Activated T-cell treated with anti-CD3 and anti-CD28 coated beads, Interleukin-2, amount 50 U/mL, for 48 hours (primary cell): Measurements from ENCODE around the gene EPHA6.
"Not testable (repeated sequence)": the region's sequence is repeated elsewhere in the genome, so short reads cannot be mapped to it uniquely, and the experiment has no call there.

Experiments
- DNase-seq, 2 experiments: peaks; one replicate each; pipeline ENCODE4 v3.0.0-alpha.2; 2020

The EPHA6 gene

DNA sequence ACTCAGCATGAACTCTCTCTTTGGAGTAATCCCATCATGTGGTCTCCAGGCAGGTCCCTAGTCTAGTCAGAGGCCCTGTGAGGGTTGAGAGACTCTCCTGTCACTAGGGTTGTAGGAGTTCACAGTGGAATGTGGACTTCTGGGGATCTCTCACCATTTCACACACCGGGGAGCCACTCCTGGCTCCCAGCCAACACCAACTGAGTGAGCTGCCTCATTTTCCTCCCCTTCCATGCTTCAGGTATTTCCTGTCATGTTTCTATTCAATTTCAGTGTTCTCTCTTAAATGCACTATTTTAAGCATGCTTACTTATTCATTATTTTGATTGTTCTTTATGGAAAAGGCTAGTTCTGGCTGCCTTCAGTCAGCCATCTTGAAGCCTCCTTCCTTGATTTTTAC, 482.6 kb downstream of the EPHA6 start:
- DNase-seq: no peak

DNA sequence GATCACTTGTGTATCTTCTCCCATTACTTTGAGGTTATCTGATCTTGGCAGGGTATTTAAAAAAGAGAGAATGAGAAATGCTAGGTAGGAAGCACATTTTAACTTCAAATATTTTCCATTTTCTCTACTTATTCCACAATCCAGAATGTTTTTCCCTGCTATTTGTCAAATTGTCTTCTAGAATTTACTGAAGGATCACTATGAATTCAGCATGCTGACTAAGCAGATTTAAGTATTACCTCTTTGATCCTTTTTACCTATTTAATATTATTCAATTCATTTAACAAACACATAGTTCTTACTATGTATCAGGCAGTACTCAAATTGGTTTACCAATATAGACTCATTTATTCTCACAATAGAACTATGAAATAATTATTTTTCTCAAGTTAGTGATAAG, 486.7 kb downstream of the EPHA6 start:
- DNase-seq: no peak

DNA sequence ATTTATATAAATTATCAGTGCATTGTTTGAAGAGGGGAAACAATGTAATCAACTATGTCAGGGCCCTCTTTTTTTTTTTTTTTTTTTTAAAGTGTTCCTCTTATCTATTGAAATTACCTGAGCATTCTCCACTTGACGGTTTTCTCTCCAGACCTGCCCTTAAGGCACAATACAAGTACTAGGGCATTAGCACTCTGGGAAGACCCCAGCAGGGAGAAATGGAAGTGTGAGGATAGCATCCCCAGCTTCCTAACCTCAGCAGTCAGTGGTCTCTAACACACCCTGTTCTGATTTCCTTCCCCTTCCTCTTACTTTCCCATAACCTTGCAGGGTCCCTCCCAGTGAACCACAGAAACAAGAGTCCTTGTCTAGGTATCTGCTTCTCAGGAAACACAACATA, 491.8 kb downstream of the EPHA6 start:
- DNase-seq: no peak

DNA sequence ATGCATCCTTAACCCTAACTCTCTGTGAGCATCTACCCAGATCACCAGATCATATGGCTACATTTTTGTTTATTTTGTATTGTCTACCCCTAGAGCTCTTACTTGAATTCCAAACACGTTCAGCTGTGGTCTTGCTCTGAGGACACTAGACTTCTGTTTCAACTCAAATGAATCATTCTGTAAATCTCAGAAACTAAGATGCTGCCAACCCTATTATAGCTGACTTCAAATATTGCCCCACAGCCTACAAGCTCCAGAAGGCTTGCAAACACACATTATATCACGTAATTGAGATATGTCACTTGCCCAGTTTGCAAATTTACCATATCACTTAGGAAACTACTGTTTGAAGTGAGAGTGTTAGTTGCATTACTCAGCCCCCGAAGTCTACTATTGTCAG, 524.0 kb downstream of the EPHA6 start:
- no peak for DNase-seq

DNA sequence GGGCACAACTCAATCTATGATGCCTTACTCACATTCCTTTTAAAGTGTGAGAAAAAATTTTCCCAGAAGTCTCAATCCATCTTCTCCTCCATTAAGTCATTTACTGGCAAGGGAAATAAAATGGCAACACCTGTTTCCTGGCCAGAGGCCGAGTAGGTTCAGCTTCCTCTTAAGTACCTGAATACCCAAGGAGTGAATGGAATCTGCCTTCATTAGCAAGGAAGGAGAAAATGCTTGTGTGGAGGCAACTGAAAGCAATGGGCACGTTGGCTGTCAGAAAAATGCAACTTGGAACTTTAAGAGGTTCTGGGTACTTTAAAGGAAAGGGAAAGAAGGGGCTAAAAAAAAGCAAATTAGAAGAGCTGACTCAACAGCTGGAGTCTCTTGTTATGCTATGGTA, 526.5 kb downstream of the EPHA6 start:
- no peak for DNase-seq

DNA sequence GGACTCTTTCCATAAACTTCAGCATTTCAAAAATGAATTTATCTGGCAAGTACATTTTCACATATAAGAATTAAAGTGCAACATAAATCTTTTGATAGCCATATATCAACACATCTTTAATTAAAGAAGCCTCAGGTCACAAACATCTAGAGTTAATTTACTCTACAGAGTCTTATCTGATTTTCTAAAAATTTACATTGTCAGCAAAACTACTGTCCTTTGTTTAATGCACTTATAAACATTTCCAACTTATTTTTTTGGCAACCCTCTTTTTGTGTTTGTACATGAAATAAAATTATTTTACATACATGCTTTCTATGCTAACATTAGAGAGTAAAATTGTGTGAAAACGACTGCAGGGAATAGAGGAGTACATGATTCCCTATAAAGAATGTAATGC, 533.4 kb downstream of the EPHA6 start:
- no peak for DNase-seq

DNA sequence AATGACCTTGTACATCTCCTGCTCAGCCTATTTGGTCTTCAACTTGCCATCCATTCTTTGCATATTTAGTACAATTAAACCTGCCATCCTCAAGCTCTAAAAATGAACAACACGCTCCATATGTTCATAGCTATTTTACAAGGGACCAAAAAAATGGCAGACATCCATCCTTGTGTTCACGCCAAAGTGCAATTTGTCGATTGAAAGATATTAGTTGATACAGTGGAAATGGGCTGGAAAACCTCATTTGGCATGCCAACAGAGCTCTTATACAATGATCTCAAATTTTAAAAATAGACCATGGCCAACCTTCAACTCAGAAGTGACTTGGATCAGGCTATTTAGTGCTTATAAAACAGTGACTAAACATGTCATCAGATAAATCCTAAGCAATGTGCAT, 536.6 kb downstream of the EPHA6 start:
- DNase-seq: no peak

DNA sequence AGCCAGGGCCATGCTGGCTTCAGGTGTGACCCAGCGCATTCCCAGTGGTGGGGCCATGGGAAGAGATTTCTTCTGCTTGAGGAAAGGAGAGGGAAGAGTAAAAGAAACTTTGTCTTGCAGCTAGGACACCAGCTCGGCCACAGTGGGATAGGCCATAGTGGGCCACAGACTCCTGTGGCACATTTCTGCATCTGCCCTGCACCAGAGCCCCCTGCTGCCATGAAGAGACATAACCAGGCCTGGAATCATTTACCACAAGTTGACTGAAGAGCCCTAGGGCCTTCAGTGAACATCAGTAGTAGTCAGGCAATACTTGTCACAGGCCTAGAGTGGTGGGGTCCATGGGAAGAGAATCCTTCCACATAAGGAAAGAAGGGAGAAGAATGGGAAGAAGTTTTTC, 538.8 kb downstream of the EPHA6 start:
- DNase-seq: no peak

DNA sequence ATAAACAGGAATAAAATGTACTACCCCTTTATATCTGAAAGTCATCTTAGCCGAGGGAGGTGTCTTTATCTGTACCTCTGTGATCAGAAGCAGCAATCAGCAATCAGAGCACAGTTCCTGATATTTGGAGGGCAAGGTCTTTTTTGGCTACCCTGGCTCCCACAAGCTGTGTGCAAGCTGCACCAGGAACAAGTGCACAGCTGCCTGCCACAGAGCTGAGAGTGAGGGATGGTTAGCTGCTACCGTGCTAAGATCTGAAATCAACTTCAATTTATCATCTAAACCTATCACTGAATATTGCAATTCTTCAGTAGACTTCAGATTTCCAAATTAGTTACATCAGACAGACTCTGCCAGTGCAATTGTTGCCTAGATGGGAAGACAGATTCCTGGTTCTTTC, 545.6 kb downstream of the EPHA6 start:
- DNase-seq: no peak

DNA sequence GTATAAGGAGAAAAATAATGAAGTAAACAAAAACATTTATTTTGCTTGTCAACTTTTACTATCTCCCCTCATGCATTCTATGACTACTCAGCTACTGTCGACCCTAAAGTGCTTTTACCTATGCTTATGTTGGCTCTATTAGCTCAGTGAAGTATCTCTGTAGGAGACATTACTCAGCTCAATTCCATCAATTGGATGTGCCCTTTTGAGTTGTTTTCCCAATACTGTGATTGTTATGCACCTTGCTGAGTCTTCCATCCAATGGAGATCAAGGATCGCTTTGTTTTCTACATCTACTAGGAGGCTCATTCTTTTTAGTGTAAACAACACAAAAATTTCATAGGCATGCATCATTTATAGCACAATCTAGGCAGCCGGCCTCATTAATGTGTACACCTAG, 546.4 kb downstream of the EPHA6 start:
- DNase-seq: no peak

DNA sequence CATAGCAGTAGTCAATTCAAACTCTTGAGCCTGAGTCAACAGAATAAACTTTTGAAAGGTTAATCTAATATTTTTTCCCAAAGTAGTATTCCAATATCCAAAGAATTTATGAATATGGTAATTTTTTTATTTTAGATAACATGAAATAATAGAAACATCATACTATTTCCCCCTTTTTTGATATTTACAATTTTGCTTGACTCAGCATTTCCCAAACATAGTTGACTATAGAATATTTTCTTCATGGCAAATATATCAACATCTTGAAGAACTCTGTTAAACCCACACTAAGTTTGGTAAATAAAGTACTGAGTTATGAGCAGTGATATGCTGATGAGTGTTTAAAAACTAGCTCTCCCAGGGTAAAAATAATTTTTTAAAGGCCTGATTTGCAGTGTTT, 570.2 kb downstream of the EPHA6 start:
- DNase-seq: no peak

DNA sequence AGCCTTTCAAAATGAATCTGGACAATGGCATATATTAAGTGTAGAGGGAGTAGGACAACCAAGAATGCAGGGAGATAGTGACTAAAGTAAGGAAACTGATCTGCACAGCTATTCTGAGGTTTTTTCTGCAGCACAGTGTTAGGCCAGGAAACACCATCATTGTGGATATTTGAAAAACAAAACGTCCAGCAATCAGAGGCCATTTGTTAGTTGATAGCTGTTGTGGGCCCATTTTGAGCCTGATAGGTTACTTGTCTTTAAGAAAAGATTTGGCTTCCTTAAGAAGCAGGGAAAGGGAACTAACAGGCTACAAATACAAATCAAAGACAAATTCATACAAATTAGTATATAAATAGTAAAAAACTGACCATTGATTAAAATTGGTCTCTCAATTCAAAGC, 574.4 kb downstream of the EPHA6 start:
- no peak for DNase-seq

DNA sequence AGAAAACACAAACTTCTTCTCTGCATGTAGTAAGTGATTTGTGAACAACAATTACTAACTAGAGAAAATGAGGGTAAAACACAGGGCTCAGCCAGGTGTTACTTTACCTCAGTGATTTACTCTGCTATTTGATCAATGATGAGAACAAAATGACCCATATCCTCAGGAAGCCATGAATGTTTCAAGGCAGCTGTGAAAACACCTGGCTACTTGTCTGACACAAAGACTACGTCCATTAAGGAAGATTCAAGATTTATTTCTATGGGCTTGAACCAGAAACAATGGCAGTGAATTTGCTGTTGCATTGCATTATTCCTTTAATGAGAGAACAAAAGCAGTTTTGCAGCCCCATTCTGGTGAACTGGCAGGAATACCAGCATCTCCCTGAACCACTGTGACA, 575.5 kb downstream of the EPHA6 start:
- no peak for DNase-seq

DNA sequence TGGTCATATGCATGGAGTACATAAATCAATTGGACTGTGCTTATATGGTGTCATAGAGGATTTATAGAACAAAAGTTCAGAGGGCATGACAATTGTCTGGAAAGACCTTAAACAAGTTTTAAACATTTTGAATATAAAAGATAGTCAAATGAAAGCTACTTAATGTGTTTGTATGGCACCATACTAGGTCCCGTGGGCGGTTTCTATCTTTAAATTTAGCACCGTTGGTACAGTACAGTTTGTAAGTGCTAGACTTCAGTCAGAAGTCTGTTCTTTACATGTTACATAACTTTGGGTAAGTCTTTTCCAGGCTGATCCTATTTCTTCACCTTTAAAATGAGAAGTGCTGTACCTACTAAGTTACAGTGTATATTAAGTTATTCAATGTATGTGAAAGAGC, 576.8 kb downstream of the EPHA6 start:
- DNase-seq: no peak

DNA sequence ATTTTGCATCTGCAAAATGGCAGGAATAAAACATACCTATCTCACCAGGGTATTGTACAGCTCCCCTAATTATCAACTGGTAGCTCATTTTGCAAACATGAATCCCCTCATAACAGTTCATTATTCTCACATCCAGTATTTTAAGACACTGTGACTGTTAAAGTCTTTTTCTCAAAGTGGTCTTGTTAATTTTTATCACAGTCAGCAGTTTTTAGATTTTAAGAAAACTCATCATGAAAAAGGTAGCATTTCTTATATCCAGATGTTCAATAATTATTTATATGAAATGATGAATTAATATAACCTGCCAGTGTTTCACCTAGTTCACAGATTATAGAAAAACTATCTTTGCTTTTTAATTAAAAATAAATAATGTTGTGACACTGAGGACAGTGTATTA, 595.2 kb downstream of the EPHA6 start:
- DNase-seq: no peak

DNA sequence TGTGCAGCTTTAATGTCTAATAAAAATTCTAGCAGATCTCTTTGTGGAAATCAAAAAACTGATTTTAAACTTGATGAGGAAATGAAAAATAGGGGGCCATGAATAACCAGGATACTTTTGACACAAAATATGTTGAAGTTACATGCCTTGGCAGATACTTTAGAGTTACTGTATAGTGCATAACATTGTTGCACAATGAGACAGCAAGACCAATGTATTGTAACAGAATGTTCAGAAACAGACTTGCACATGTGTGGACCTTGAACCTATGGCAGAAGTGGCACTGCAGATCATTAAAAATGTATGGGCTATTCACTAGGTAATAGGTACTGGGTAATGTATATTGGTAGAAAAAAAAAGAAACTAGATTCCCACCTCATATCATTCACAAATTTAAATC, 607.2 kb downstream of the EPHA6 start:
- no peak for DNase-seq

DNA sequence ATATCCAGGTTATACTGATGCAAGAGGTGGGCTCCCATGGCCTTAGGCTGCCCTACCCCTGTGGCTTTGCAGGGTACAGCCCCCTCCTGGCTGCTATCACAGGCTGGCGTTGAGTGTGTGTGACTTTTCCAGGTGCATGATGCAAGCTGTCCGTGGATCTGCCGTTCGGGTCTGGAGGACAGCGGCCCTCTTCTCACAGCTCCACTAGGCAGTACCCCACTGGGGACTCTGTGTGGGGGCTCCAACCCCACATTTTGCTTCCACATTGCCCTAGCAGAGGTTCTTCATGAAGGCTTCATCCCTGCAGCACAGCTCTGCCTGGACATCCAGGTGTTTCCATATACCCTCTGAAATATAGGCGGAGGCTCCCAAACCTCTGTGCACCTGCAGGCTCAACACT, 610.6 kb downstream of the EPHA6 start:
- DNase-seq: no peak

DNA sequence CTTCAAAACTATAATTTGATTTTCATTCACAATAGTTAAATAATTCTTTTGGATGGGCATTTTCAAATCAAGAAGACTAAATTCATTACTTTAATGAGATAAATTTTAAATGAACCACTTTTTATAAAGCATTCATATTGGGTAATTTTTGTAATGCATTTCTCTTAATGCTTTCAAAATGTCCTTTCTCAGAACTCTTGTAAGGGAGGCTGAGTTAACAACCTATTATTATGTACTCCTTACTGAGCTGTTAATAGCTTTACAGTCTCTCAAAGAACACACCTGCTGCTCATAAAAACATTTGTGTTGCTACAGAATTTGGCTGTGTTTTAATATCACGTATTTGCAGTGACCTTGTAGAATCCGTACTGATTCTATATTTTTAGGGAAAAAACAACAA, 616.2 kb downstream of the EPHA6 start:
- no peak for DNase-seq

DNA sequence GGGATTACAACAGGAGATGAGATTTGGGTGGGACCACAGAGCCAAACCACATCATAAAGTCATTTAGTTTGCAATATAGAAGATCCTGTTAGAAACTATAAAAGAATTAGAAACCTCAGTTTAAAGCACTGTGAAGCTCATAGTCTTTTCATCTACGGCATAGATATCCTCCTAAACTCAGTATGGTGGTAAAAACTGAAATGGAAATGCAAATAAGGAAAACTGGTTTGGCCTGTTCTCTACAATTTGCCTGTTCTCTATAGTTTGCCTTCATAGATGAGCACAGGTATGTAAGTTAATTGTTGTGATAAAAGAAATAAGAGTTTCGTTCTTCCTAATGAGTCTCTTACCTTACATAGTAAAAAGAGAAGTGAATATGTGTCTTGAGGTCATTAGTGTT, 618.5 kb downstream of the EPHA6 start:
- no peak for DNase-seq

DNA sequence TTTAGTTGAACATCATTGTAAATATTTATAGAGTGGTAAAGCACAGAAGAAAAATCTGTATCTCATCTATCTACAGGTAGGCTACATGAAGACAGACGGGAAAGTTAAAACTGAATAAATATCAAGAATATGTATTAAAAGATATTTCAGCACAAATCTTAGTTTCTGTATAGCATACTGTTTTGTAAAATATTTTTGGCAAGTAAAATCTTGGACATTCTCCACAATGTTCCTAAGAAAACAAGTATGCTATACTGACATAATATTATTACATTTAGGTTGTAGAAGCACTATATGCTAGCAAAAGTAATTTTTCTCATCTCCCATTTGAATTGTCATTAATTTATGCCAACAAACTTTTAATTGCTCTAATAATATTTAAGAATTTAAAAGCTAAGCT, 623.7 kb downstream of the EPHA6 start:
- no peak for DNase-seq

DNA sequence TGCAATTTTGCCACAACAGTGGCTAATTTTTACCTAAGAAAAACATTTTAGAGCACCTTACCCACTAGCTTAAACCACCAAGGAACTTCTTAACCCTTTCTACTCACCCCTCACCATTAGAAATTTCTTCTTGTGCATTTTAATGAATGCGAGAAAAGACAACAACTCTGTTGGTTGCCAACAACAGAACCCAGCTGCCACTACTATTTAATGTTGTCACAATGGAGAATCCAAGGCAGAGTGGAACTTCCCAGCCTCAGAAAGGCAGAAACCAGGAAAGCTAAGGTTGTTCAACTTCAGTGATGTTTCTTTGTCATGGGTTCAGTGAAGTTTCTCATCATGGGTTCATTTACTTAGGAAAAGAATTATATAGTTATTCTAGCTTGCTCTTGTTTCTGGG, 625.0 kb downstream of the EPHA6 start:
- no peak for DNase-seq

DNA sequence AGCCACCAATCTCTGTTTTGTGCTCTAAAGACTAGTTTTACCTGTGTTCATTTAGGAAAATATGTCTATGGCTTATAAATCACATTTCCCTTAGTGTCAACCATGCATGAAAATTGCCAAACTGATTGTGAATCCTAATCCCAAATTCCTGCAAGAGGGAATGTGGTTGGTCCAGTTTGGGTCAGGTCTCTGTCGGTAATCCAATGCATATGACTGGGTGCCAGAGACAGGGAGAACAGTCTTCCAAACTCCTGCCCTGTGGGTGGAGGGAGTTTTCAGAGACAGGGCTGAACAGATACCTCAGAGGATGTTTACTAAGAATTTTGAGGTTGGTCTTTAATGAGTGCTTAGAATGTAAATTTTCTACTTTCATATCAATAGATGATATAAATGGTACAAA, 649.6 kb downstream of the EPHA6 start:
- DNase-seq: no peak

DNA sequence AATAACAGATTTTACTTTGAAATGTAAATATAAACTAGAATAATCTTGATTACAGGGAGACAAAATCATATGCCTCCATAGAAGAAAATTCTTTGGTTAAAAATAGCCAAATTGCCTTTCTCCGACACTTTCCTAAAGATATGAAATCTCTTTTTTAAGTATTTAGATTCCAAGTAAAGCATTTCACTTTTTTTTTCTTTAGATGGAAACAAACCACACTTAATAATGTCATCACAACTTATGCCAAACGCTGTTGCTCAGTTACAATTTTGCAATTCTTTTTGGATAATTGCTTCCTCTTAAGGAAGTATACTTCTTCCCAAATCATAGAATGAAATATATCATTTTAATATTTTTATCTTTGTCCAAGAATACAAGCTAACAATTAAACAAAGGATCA, 656.1 kb downstream of the EPHA6 start:
- no peak for DNase-seq

DNA sequence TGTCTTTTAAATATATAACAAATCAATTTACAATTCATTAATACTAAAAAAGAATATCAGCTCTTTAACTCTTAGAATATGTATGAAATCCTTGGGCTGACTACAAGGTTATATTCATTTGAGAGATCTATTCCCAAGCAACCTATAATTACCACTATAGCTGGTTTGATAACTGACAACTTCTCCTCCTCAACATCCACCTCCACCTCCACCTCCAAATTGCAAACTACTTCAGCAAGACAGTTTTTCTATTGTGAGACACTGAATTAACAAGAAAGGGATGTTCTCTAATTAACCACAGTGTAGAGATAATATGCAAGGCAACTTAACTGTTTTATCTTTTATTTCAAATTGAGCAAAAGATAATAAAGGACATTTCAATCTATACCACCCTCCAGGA, 665.3 kb downstream of the EPHA6 start:
- DNase-seq: no peak

DNA sequence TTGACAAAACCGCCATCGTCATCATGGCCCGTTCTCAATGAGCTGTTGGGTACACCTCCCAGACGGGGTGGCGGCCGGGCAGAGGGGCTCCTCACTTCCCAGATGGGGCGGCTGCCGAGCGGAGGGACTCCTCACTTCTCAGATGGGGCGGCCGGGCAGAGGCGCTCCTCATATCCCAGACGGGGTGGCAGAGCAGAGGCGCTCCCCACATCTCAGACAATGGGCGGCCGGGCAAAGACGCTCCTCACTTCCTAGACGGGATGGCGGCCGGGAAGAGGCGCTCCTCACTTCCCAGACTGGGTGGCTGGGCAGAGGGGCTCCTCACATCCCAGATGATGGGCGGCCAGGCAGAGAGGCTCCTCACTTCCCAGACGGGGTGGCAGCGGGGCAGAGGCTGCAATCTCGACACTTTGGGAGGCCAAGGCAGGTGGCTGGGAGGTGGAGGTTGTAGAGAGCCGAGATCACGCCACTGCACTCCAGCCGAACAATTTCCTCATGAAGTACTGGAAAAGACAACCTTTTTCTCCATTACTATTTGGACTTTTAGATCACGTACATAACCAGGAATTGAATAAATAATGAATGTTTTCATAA, 666.4 kb downstream of the EPHA6 start:
- DNase-seq: not testable (repeated sequence)

DNA sequence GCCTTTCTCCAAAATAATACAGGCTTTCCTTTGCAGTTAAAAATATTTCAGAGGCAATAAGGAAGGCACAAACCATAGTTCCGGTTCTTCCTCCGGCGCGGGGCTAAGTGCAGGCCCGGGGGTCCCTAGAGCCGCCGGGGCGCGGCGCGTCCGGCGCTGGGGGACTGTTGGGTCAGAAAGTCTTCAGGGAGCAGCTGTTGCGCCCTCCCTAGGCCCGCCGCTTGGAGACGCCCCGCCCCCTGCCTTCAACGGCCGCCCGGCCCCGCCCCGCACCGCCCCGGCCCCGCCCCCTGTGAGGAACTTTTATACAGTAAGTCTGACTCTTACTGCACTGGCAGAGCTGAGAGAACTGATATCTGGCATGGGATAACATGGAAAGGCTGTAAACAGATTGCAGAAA, 667.0 kb downstream of the EPHA6 start:
- DNase-seq: no peak
